ENCODE results near the gene KY. TPM values are rescaled to one million over a fixed set of nuclear protein-coding genes. Genes with fewer than 3 reads are reported as not detected.

Gene KY
- total RNA-seq, 4 donors from 2014 or later = 0.64 to 4.8 (median 3.2) TPM

GRCh38 chr3:134652409-134652831 is 1.6 kb upstream of the KY start:
- Histone ChIP-seq H3K27me3 (peaks cover 7% of the 10 kb centered on the region), H3K4me3 (no peak overlapping the region), H3K4me1 (peaks cover 0 to 42% (median 4%) of the 10 kb centered on the region in 3 donors), H3K36me3 (peaks cover 0 to 4% of the 10 kb centered on the region in 2 donors), H3K27ac (peak overlapping the region in 2 of 4 donors; percentile 80 to 85), H3K9me3 (no peaks in the 10 kb centered on the region)
- TF ChIP-seq CTCF (IDR thresholded peaks at IDR 0.05) (no peak), POLR2A (IDR thresholded peaks at IDR 0.05) (no peak), EP300 (IDR thresholded peaks at IDR 0.05) (no peak), POLR2AphosphoS5 (IDR thresholded peaks at IDR 0.05) (no peak)
- ATAC-seq = no peak
- WGBS, 2 donors (ENCODE audit: low coverage in 1 of 2) = 28 to 82% methylated on average over 2 to 6 of the region's 7 CpGs

GRCh38 chr3:134651347-134652041 is 672 bp upstream of the KY start:
- peak overlapping the region; percentile 53 to 65 for H3K4me3 ChIP-seq
- peaks cover 7% of the 10 kb centered on the region for H3K27me3 ChIP-seq
- TF ChIP-seq EP300 (IDR thresholded peaks at IDR 0.05) = no peak
- H3K9me3 ChIP-seq = no peaks in the 10 kb centered on the region
- peak; percentile 78 for ATAC-seq
- WGBS, 2 donors (ENCODE audit: low coverage in 1 of 2) = 0 to 20% methylated on average over 2 of the region's 17 CpGs
- peak overlapping the region; percentile 29 to 85 (median 80) for H3K27ac ChIP-seq
- peaks cover 0 to 42% (median 4%) of the 10 kb centered on the region in 3 donors for H3K4me1 ChIP-seq
- peaks cover 0 to 9% of the 10 kb centered on the region in 2 donors for H3K36me3 ChIP-seq

GRCh38 chr3:134649106-134649705 is 1.6 kb downstream of the KY start:
- TF ChIP-seq POLR2AphosphoS5 (IDR thresholded peaks at IDR 0.05) = no peak
- no peak for TF ChIP-seq EP300 (IDR thresholded peaks at IDR 0.05)
- no peak for TF ChIP-seq CTCF (IDR thresholded peaks at IDR 0.05)
- TF ChIP-seq POLR2A (IDR thresholded peaks at IDR 0.05) = no peak
- no peak overlapping the region for H3K4me3 ChIP-seq
- H3K27me3 ChIP-seq = peaks cover 7% of the 10 kb centered on the region
- WGBS, 2 donors (ENCODE audit: low coverage in 1 of 2) = 73 to 77% methylated on average over 3 to 4 of the region's 7 CpGs
- no peak for ATAC-seq
- peak overlapping the region in 1 of 4 donors; percentile 85 for H3K27ac ChIP-seq
- peaks cover 0 to 54% (median 4%) of the 10 kb centered on the region in 3 donors for H3K4me1 ChIP-seq
- no peaks in the 10 kb centered on the region for H3K9me3 ChIP-seq
- H3K36me3 ChIP-seq = peaks cover 0 to 9% of the 10 kb centered on the region in 2 donors

- H3K27ac ChIP-seq = no peak overlapping the region
- no peaks in the 10 kb centered on the region for H3K9me3 ChIP-seq
- H3K4me3 ChIP-seq = no peak overlapping the region
- no peak for ATAC-seq
- no peak for TF ChIP-seq POLR2A (IDR thresholded peaks at IDR 0.05)
- WGBS, 2 donors (ENCODE audit: low coverage in 1 of 2) = 71 to 97% methylated on average over 1 to 6 of the region's 15 CpGs
- peaks cover 7% of the 10 kb centered on the region for H3K27me3 ChIP-seq
- H3K4me1 ChIP-seq = peaks cover 0 to 54% (median 4%) of the 10 kb centered on the region in 3 donors
- H3K36me3 ChIP-seq = peaks cover 0 to 9% of the 10 kb centered on the region in 2 donors
These were observed 2.7 kb downstream of the KY start for GRCh38 chr3:134647902-134648760.

GRCh38 chr3:134646086-134646485 is 4.7 kb downstream of the KY start:
- no CpG with 5 or more reads among the region's 1 CpG for WGBS, 2 donors (ENCODE audit: low coverage in 1 of 2)
- peaks cover 0 to 33% (median 0%) of the 10 kb centered on the region in 3 donors for H3K4me1 ChIP-seq
- no peaks in the 10 kb centered on the region for H3K9me3 ChIP-seq
- no peak for ATAC-seq
- H3K27ac ChIP-seq = no peak overlapping the region
- TF ChIP-seq POLR2AphosphoS5 (IDR thresholded peaks at IDR 0.05) (no peak), POLR2A (IDR thresholded peaks at IDR 0.05) (no peak)
- H3K27me3 ChIP-seq = peaks cover 7% of the 10 kb centered on the region
- H3K4me3 ChIP-seq = no peak overlapping the region
- peaks cover 0 to 9% of the 10 kb centered on the region in 2 donors for H3K36me3 ChIP-seq

- Histone ChIP-seq H3K27me3 (peaks cover 2% of the 10 kb centered on the region), H3K9me3 (no peaks in the 10 kb centered on the region), H3K4me3 (no peak overlapping the region), H3K27ac (peak overlapping the region in 1 of 4 donors; percentile 39), H3K4me1 (peaks cover 0 to 28% (median 0%) of the 10 kb centered on the region in 3 donors), H3K36me3 (peaks cover 0 to 9% of the 10 kb centered on the region in 2 donors)
- ATAC-seq = no peak
- TF ChIP-seq POLR2AphosphoS5 (IDR thresholded peaks at IDR 0.05) (no peak), POLR2A (IDR thresholded peaks at IDR 0.05) (no peak), EP300 (IDR thresholded peaks at IDR 0.05) (no peak), CTCF (IDR thresholded peaks at IDR 0.05) (no peak)
- WGBS, 2 donors (ENCODE audit: low coverage in 1 of 2) = 81 to 93% methylated on average over 3 to 5 of the region's 5 CpGs
These were observed 5.3 kb downstream of the KY start for GRCh38 chr3:134645515-134645914.
